Measurements from ENCODE around the gene MEG3.

Gene MEG3

DNA sequence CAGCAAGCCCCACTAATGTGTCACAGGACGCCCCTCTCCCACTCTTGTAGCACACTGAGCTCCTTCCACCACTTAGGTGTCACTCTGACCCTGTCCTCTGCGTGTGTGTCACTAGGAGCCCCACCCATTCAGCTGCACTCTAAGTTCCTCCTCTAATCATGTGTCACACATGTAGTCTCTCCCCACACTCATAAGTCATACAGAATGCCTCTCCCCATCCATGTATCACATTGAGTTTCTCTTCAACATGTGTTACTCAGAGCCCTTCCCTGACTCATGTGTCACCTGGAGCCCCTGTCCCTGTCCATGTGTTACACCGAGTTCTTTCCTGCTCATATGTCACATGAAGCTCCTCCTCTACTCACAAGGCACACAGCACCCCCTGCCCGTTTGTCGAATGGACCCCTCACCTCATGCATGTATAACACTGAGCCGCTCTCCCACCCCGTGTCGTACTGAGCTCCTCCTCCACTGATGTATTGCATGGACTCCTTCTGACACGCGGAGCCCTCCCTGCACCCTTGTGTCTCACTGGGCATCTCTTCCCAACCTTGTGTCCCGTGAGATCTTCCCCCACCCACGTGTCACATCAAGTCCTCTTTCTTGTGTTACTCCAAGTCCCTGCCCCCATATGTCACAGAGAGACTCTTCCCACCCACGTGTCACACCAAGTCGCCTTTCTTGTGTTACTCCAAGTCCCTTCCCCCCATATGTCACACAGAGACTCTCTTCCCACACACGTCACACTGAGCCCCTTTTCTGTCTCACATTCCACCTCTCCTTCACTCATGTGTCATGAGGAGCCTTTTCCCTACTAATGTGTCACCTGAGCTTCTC, 46.6 kb downstream of the MEG3 start:
- no peak overlapping the region for H3K4me3 ChIP-seq (ENCODE audit: low read length, poor library complexity, severe bottlenecking)
- H4K20me1 ChIP-seq (ENCODE audit: insufficient read depth, low read length, poor library complexity, severe bottlenecking), result no peaks in the 10 kb centered on the region

DNA sequence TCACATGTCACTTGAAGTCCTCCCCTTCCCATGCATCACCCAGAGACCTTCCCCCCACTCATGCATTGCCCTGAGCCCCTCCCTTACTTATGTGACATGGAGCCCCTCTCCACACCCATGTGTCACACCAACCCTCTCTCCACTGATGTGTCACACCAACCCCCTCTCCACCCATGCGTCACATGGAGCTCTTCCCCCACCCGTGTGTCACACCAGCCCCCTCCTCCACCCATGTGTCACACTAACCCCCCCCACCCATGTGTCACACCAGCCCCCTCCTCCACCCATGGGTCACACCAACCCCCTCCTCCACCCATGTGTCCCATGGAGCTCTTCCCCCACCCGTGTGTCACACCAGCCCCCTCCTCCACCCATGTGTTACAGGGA, 47.2 kb downstream of the MEG3 start:
- H3K36me3 ChIP-seq (ENCODE audit: insufficient read depth, low read length), result no peaks in the 10 kb centered on the region
- H3F3A ChIP-seq (ENCODE audit: low read depth), result no peaks in the 10 kb centered on the region
- no peak overlapping the region for H3K4me2 ChIP-seq (ENCODE audit: low read depth, low read length, poor library complexity, severe bottlenecking)
- H3K9me2 ChIP-seq (replicated peaks; ENCODE audit: low read depth, low read length), result no peaks in the 10 kb centered on the region
- TF ChIP-seq EZH2phosphoT487 (IDR thresholded peaks at IDR 0.05; ENCODE audit: borderline replicate concordance) (no peak), CTCF (conservative IDR thresholded peaks at IDR 0.05; ENCODE audit: low read length) (no peak)
- H3K4me3 ChIP-seq (ENCODE audit: low read length, poor library complexity, severe bottlenecking), result no peak overlapping the region
- H3K79me2 ChIP-seq (ENCODE audit: insufficient read depth, low read length), result no peaks in the 10 kb centered on the region
- H3K9me3 ChIP-seq (ENCODE audit: insufficient read depth, low read depth, low read length), result no peaks in the 10 kb centered on the region
- no peak overlapping the region for H2AFZ ChIP-seq (ENCODE audit: low read length)
- H3K9ac ChIP-seq (ENCODE audit: low read depth, low read length, poor library complexity, severe bottlenecking), result no peak overlapping the region
- H3K4me1 ChIP-seq (ENCODE audit: insufficient read depth, low read length, poor library complexity, severe bottlenecking), result no peaks in the 10 kb centered on the region
- no peaks in the 10 kb centered on the region for H3K27me3 ChIP-seq (ENCODE audit: insufficient read depth, low read length, poor library complexity, severe bottlenecking)
- H4K20me1 ChIP-seq (ENCODE audit: insufficient read depth, low read length, poor library complexity, severe bottlenecking), result no peaks in the 10 kb centered on the region

More for the DNA sequence above, 46.6 kb downstream of the MEG3 start:
- Histone ChIP-seq H3F3A (ENCODE audit: low read depth) (no peaks in the 10 kb centered on the region), H3K9ac (ENCODE audit: low read depth, low read length, poor library complexity, severe bottlenecking) (no peak overlapping the region), H3K27me3 (ENCODE audit: insufficient read depth, low read length, poor library complexity, severe bottlenecking) (no peaks in the 10 kb centered on the region), H3K9me2 (replicated peaks; ENCODE audit: low read depth, low read length) (no peaks in the 10 kb centered on the region), H3K36me3 (ENCODE audit: insufficient read depth, low read length) (no peaks in the 10 kb centered on the region), H3K9me3 (ENCODE audit: insufficient read depth, low read depth, low read length) (no peaks in the 10 kb centered on the region), H3K4me2 (ENCODE audit: low read depth, low read length, poor library complexity, severe bottlenecking) (no peak overlapping the region), H3K4me1 (ENCODE audit: insufficient read depth, low read length, poor library complexity, severe bottlenecking) (no peaks in the 10 kb centered on the region), H2AFZ (ENCODE audit: low read length) (no peak overlapping the region), H3K79me2 (ENCODE audit: insufficient read depth, low read length) (no peaks in the 10 kb centered on the region)
- TF ChIP-seq CTCF (conservative IDR thresholded peaks at IDR 0.05; ENCODE audit: low read length) (no peak), EZH2phosphoT487 (IDR thresholded peaks at IDR 0.05; ENCODE audit: borderline replicate concordance) (no peak)

DNA sequence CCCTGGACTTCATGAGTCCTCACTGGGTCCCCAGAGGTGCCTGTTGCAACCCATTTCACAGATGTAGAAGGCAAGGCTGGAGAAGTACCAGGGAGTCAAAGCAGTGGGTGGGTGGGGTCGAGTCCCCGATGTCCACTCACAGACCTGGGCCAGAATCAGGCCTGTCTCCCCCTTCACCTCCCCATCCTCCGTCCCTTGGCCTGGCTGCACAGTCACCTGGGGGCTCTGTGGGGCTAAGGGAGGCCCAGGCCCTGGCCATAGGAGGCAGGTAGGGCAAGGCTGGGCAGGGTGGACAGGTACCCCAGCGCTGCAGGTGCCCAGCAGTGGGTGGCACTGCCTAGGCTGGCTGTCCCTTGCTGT, 48.1 kb downstream of the MEG3 start:
- Histone ChIP-seq H3K4me3 (ENCODE audit: low read length, poor library complexity, severe bottlenecking) (no peak overlapping the region), H3K27me3 (ENCODE audit: insufficient read depth, low read length, poor library complexity, severe bottlenecking) (no peaks in the 10 kb centered on the region), H3K9me3 (ENCODE audit: insufficient read depth, low read depth, low read length) (no peaks in the 10 kb centered on the region), H2AFZ (ENCODE audit: low read length) (no peak overlapping the region), H3K79me2 (ENCODE audit: insufficient read depth, low read length) (no peaks in the 10 kb centered on the region), H3K9me2 (replicated peaks; ENCODE audit: low read depth, low read length) (no peaks in the 10 kb centered on the region), H3K4me1 (ENCODE audit: insufficient read depth, low read length, poor library complexity, severe bottlenecking) (no peaks in the 10 kb centered on the region), H4K20me1 (ENCODE audit: insufficient read depth, low read length, poor library complexity, severe bottlenecking) (no peaks in the 10 kb centered on the region), H3K36me3 (ENCODE audit: insufficient read depth, low read length) (no peaks in the 10 kb centered on the region), H3K9ac (ENCODE audit: low read depth, low read length, poor library complexity, severe bottlenecking) (no peak overlapping the region), H3F3A (ENCODE audit: low read depth) (no peaks in the 10 kb centered on the region), H3K4me2 (ENCODE audit: low read depth, low read length, poor library complexity, severe bottlenecking) (no peak overlapping the region)
- TF ChIP-seq CTCF (conservative IDR thresholded peaks at IDR 0.05; ENCODE audit: low read length) (no peak), EZH2phosphoT487 (IDR thresholded peaks at IDR 0.05; ENCODE audit: borderline replicate concordance) (no peak)

Data from Loucy (cell line).